IMR-90 (cell line): ENCODE measurements around the gene CEP70. TPM values are rescaled to one million over a fixed set of nuclear protein-coding genes. Genes with fewer than 3 reads are reported as not detected.

Experiments used
- ATAC-seq: fragments of 200-7000 bp; cut with Tn5 transposase; 2 replicates; pipeline ENCODE4 v1.9.1; 2020; ENCODE audit warnings: low read depth, mild to moderate bottlenecking, moderate library complexity
- BruUV-seq: library from RNA; stranded (reverse); fragments of 400-500 nt; replicated peaks from 2 replicates; lab custom pipeline; 2021; lab: Mats Ljungman, UMichigan
- CTCF ChIA-PET: fragments of 300-600 bp; formaldehyde crosslinking; extraction: SDS; loops from one replicate; lab custom pipeline; 2021; ENCODE audit warnings: antibody characterized with exemption; lab: Yijun Ruan, JAX
- POLR2A ChIA-PET: fragments of 300-600 bp; sonication (Branson Sonifier 250); formaldehyde crosslinking; loops from one replicate; lab custom pipeline; 2022; ENCODE audit warnings: antibody characterized with exemption; ENCODE audit not compliant: unreplicated experiment; lab: Charles Lee
- DNase-seq: peaks from one replicate; pipeline ENCODE4 v3.0.0; 2013
- H2AFZ ChIP-seq: replicated peaks from 2 replicates; pipeline ENCODE3; 2013; ENCODE audit warnings: low read length, mild to moderate bottlenecking; ENCODE audit not compliant: poor library complexity
- H2AK5ac ChIP-seq: 2 replicates; pipeline ENCODE4 v1.6.1; 2013; ENCODE audit warnings: low read depth, low read length, inconsistent platforms
- H2AK9ac ChIP-seq: replicated peaks from 2 replicates; pipeline ENCODE3; 2013; ENCODE audit warnings: mild to moderate bottlenecking, low read depth, low read length, moderate library complexity; ENCODE audit not compliant: poor library complexity
- H2BK120ac ChIP-seq: 2 replicates; pipeline ENCODE4 v1.6.1; 2013; ENCODE audit warnings: low read depth, low read length, inconsistent platforms
- H2BK15ac ChIP-seq: 3 replicates; pipeline ENCODE4 v1.6.1; 2013; ENCODE audit warnings: low read depth, low read length, inconsistent platforms
- H2BK20ac ChIP-seq: 2 replicates; pipeline ENCODE4 v1.6.1; 2013; ENCODE audit warnings: low read depth, mild to moderate bottlenecking, inconsistent platforms, low read length, moderate library complexity
- H2BK5ac ChIP-seq: 2 replicates; pipeline ENCODE4 v1.6.1; 2013; ENCODE audit warnings: mild to moderate bottlenecking, low read depth, low read length, inconsistent platforms; ENCODE audit not compliant: poor library complexity, severe bottlenecking
- H3K14ac ChIP-seq: replicated peaks from 2 replicates; pipeline ENCODE4 v1.6.1; 2013; ENCODE audit warnings: low read depth, low read length, inconsistent platforms
- H3K18ac ChIP-seq: 2 replicates; pipeline ENCODE4 v1.6.1; 2013; ENCODE audit warnings: low read depth, low read length, control low read depth
- H3K23ac ChIP-seq: 2 replicates; pipeline ENCODE4 v1.6.1; 2013; ENCODE audit warnings: low read depth, low read length, inconsistent platforms
- H3K27ac ChIP-seq: 2 replicates; pipeline ENCODE4 v1.5.1; 2013; ENCODE audit warnings: mild to moderate bottlenecking, control low read depth, low read length; ENCODE audit not compliant: insufficient read depth
- H3K27me3 ChIP-seq: 2 replicates; pipeline ENCODE4 v1.6.1; 2013; ENCODE audit warnings: low read length; ENCODE audit not compliant: control insufficient read depth, insufficient read depth
- H3K36me3 ChIP-seq: 2 replicates; pipeline ENCODE4 v1.6.1; 2013; ENCODE audit warnings: low read length, mixed read lengths; ENCODE audit not compliant: control insufficient read depth, insufficient read depth
- H3K4ac ChIP-seq: 2 replicates; pipeline ENCODE4 v1.6.1; 2013; ENCODE audit warnings: low read depth, low read length, inconsistent platforms
- H3K4me1 ChIP-seq: 2 replicates; pipeline ENCODE4 v1.6.1; 2013; ENCODE audit warnings: low read length, mixed read lengths; ENCODE audit not compliant: control insufficient read depth, insufficient read depth
- H3K4me2 ChIP-seq: 2 replicates; pipeline ENCODE4 v1.6.1; 2013; ENCODE audit warnings: low read depth, mild to moderate bottlenecking, control low read depth, low read length, moderate library complexity
- H3K4me3 ChIP-seq: 2 replicates; pipeline ENCODE4 v1.5.1; 2013; ENCODE audit warnings: low read depth, mild to moderate bottlenecking, control low read depth, low read length, moderate library complexity; ENCODE audit not compliant: insufficient read depth
- H3K56ac ChIP-seq: 2 replicates; pipeline ENCODE4 v1.6.1; 2013; ENCODE audit warnings: low read length, inconsistent platforms; ENCODE audit not compliant: insufficient read depth; ENCODE audit errors: extremely low read depth
- H3K79me1 ChIP-seq, 2 experiments: 2 replicates each; pipeline ENCODE4 v1.6.1; 2013; ENCODE audit warnings: low read length in 2 of 2, inconsistent platforms in 1 of 2, low read depth in 1 of 2
- H3K9ac ChIP-seq: 2 replicates; pipeline ENCODE4 v1.6.1; 2013; ENCODE audit warnings: low read depth, low read length, control low read depth
- H3K9me1 ChIP-seq: 2 replicates; pipeline ENCODE4 v1.6.1; 2013; ENCODE audit warnings: low read length, inconsistent platforms; ENCODE audit not compliant: insufficient read depth
- H3K9me3 ChIP-seq: 2 replicates; pipeline ENCODE4 v1.6.1; 2013; ENCODE audit warnings: low read length; ENCODE audit not compliant: control insufficient read depth, insufficient read depth
- H4K20me1 ChIP-seq: 2 replicates; pipeline ENCODE4 v1.6.1; 2013; ENCODE audit warnings: low read length, inconsistent platforms; ENCODE audit not compliant: insufficient read depth
- H4K5ac ChIP-seq: 2 replicates; pipeline ENCODE4 v1.6.1; 2013; ENCODE audit warnings: mild to moderate bottlenecking, low read depth, low read length, control low read depth
- H4K8ac ChIP-seq, 2 experiments: 2 replicates each; pipeline ENCODE4 v1.6.1; 2013; ENCODE audit warnings: low read depth in 2 of 2, low read length in 2 of 2, control low read depth in 1 of 2, inconsistent platforms in 1 of 2
- H4K91ac ChIP-seq: 2 replicates; pipeline ENCODE4 v1.6.1; 2013; ENCODE audit warnings: low read depth, low read length, inconsistent platforms; ENCODE audit not compliant: insufficient read depth
- BHLHE40 ChIP-seq: fragments of 150-350 bp; IDR thresholded peaks from 2 replicates; pipeline ENCODE4 v1.6.1; 2016; ENCODE audit warnings: mild to moderate bottlenecking, low read depth, low read length
- CEBPB ChIP-seq: IDR thresholded peaks from 2 replicates; pipeline ENCODE4 v1.6.1; 2012; ENCODE audit warnings: low read depth, low read length, improper control_type of control experiment
- FOS ChIP-seq: fragments of 150-350 bp; IDR thresholded peaks from 2 replicates; pipeline ENCODE4 v1.6.1; 2016; ENCODE audit warnings: low read depth, low read length
- MAFK ChIP-seq: IDR thresholded peaks from 2 replicates; pipeline ENCODE4 v1.6.1; 2012; ENCODE audit warnings: low read depth, low read length, improper control_type of control experiment
- RFX5 ChIP-seq: IDR thresholded peaks from 2 replicates; pipeline ENCODE4 v1.8.0; 2012; ENCODE audit warnings: low read depth, mild to moderate bottlenecking, low read length, moderate library complexity
- SMC3 ChIP-seq: fragments of 150-350 bp; IDR thresholded peaks from 2 replicates; pipeline ENCODE4 v1.6.1; 2016; ENCODE audit warnings: low read depth, mild to moderate bottlenecking, antibody characterized with exemption, low read length, moderate library complexity
- WGBS, 2 experiments: methylation state at CpG; one replicate each; pipeline versions ENCODE4 v1.1.5 to v1.1.7; 2013; ENCODE audit warnings: missing lambda C conversion rate in 2 of 2; ENCODE audit not compliant: insufficient read length in 1 of 2; ENCODE audit errors: extremely low coverage in 2 of 2; 5-methylcytosine and 5-hydroxymethylcytosine counted together
- dilution Hi-C: fragments of 300-500 bp; cut with HindIII; formaldehyde crosslinking; loops from one replicate; pipeline ENCODE4 v1.14.3; 2018; ENCODE audit warnings: low sequenced_read_pairs; ENCODE audit not compliant: unreplicated experiment
- in situ Hi-C: fragments of 300-500 bp; cut with MboI; formaldehyde crosslinking; loops from 3 replicates; pipeline ENCODE4 v1.14.3; 2019; ENCODE audit warnings: low sequenced_read_pairs, inconsistent platforms, mixed read lengths
- intact Hi-C: fragments of 100-400 bp; cut with micrococcal nuclease; formaldehyde crosslinking; loops from 2 replicates; pipeline ENCODE4 v1.10.0; 2022
- polyA plus RNA-seq, 3 experiments: library from polyadenylated mRNA; depleted of rRNA; stranded (reverse); fragments of >200 nt; gene quantifications; 2 replicates each; pipeline ENCODE4 v1.2.3, GENCODE V29; 2012; ENCODE audit warnings: low replicate concordance in 1 of 3
- total RNA-seq: library from RNA; depleted of rRNA; stranded (reverse); fragments of >200 nt; gene quantifications from 2 replicates; pipeline ENCODE4 v1.2.3, GENCODE V29; 2012

CEP70 gene
- total and polyA plus RNA-seq, 2 of the 4 experiments (the other 2 are of a cell fraction) = 4.6 to 11.1 TPM

DNA sequence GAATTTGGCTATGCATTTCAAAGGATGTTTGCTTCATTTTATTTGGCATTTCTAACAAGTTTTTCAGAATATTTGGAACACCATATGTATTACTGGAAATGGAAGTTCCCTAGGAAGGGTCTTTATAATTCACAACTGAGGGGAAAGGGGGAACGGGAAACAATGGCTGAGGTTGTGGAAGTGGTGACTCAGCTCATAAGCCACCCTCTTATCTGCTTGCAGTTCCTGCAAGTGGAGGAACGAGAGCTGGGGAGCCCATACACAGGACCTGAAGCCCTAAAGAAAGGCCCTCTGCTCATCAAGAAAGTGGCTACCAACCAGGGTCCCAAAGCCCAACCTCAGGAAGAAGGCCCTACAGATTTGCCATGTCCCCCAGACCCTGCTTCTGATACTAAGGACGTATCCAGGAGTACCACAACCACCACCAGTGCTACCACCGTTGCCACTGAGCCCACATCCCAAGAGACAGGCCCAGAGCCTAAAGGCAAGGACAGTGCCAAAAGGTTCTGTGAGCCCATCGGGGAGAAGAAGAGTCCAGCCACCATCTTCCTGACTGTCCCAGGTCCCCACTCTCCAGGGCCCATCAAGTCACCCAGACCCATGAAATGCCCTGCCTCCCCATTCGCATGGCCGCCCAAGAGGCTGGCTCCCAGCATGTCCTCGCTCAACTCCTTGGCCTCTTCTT, 121.8 kb downstream of the CEP70 start:
- TF ChIP-seq RFX5 (no peak), SMC3 (no peak), FOS (no peak), MAFK (no peak), BHLHE40 (no peak), CEBPB (no peak)
- no TSS peak for BruUV-seq
- Histone ChIP-seq H3K4ac (no peak overlapping the region), H4K8ac (no peak overlapping the region), H2BK20ac (no peak overlapping the region), H3K36me3 (no peaks in the 10 kb centered on the region), H3K9me3 (no peaks in the 10 kb centered on the region), H2BK15ac (no peak overlapping the region), H2BK120ac (no peak overlapping the region), H3K4me3 (no peak overlapping the region), H2AK9ac (no peak overlapping the region), H3K14ac (no peak overlapping the region), H2AFZ (no peak overlapping the region), H3K4me2 (no peak overlapping the region), H3K23ac (no peak overlapping the region), H4K20me1 (no peaks in the 10 kb centered on the region), H3K9me1 (no peaks in the 10 kb centered on the region), H3K79me1 (no peaks in the 10 kb centered on the region), H3K56ac (no peak overlapping the region), H4K5ac (no peak overlapping the region), H3K27ac (no peak overlapping the region), H3K27me3 (peaks cover 4% of the 10 kb centered on the region), H3K9ac (no peak overlapping the region), H4K91ac (no peak overlapping the region), H2AK5ac (no peak overlapping the region), H2BK5ac (no peak overlapping the region), H3K4me1 (no peaks in the 10 kb centered on the region), H3K18ac (no peak overlapping the region)
- ChIA-PET CTCF (no interaction called here), POLR2A (no interaction called here)
- 90% methylated on average over 3 of the region's 8 CpGs; no CpG with 5 or more reads in 1 of the 2 experiments for WGBS, 2 experiments
- no peak for DNase-seq
- in situ Hi-C loops = no loop called here
- intact Hi-C loops = no loop called here
- no peak for ATAC-seq
- dilution Hi-C loops = no loop called here
